ENCODE measurements around the gene PKHD1. TPM values are rescaled to one million over a fixed set of nuclear protein-coding genes. Genes with fewer than 3 reads are reported as not detected.
A peak's percentile ranks its signal among the peaks of the same experiment; 100 is the strongest.

The PKHD1 gene
- total and polyA plus RNA-seq, 2 of the 8 experiments (the other 6 are each of a cell fraction or from before 2014, with no cell fraction given) = 0.06 to 0.09 TPM

DNA sequence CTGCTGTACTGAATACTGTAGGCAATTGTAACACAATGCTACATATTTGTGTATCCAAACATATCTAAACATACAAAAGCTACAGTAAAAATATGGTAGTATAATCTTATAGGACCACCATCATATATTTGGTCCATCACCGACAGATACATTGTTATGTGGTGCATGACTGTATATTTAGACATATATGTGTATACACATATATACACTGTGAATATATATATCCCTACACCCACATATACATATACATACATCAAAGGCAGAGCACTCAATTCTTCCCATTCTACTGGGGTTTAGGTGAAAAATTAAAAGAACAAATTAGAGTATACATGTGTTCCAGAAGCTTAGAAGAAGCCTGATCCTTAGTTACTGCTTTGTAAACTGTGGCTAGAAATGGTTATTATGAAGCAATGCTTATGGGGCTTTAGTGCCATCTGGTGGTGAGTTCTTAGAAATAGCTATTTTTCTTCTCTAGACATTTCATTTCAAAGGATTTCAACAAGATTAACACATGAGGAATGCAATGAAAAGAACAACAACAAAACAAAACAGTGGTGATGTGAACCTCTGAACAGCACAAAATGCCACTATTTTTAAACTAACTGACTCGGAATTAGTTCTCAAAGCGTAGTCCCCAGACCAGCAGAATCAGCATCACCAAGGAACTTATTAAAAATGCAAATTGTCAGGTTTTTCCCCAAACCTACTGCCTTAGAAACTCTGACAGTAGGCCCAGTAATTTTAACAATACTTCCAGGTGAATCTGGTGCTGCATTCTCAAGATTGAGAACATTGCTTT lies 38.0 kb downstream of the PKHD1 start:
- no peaks in the 10 kb centered on the region; a peak in 1 of 7 replicates for H3K27me3 ChIP-seq (replicated peaks in 1 of 4; ENCODE audit: control insufficient read depth in 3 of 4, extremely low read depth in 1 of 4, insufficient read depth in 3 of 4, low read length in 3 of 4)
- no peak overlapping the region for H2BK15ac ChIP-seq (ENCODE audit: low read length)
- ChIA-PET POLR2A (ENCODE audit: partially characterized antibody) (interaction anchor here (1.0 kb wide), 1 partner anchor 234 kb away, joined by 4 read pairs; no protein-coding TSS in a partner anchor), CTCF (ENCODE audit: partially characterized antibody) (interaction anchor here (0.7 to 5.1 kb wide), 52 partner anchors 7 to 1231 kb away, joined by 3 to 30 read pairs (median 4); partner anchors contain the start of gene TFAP2B)
- no peak overlapping the region for H2AK5ac ChIP-seq (ENCODE audit: low read depth, low read length)
- FAIRE-seq (peak; percentile 77), DNase-seq (ENCODE audit: low read depth in 1 of 2, low spot score in 2 of 2) (no peak)
- H3K79me2 ChIP-seq (ENCODE audit: control insufficient read depth in 1 of 2, insufficient read depth in 2 of 2, low read length in 2 of 2) = no peaks in the 10 kb centered on the region
- H3K23me2 ChIP-seq (ENCODE audit: low read depth, low read length) = no peaks in the 10 kb centered on the region
- no peaks in the 10 kb centered on the region; a peak in 1 of 7 replicates for H3K4me1 ChIP-seq (replicated peaks in 1 of 4; ENCODE audit: control insufficient read depth in 3 of 4, insufficient read depth in 4 of 4, low read length in 3 of 4)
- WGBS, 2 experiments (ENCODE audit: extremely low coverage in 1 of 2, insufficient coverage in 1 of 2, insufficient read length in 1 of 2, insufficient replicate concordance in 2 of 2, low coverage in 1 of 2, low lambda C conversion rate in 2 of 2, missing lambda C conversion rate in 1 of 2) = 47% methylated on average over 3 of the region's 3 CpGs; no CpG with 5 or more reads in 1 of the 2 experiments
- no peak overlapping the region for H3K23ac ChIP-seq (ENCODE audit: insufficient read length)
- H3K79me1 ChIP-seq (ENCODE audit: low read depth, low read length) = no peaks in the 10 kb centered on the region
- H2BK120ac ChIP-seq (replicated peaks; ENCODE audit: low read depth, low read length) = no peak overlapping the region
- H3K4me2 ChIP-seq (ENCODE audit: insufficient read depth in 1 of 2, low read depth in 2 of 2, low read length in 2 of 2) = no peak overlapping the region
- no peak overlapping the region for H3K4me3 ChIP-seq (ENCODE audit: extremely low read depth in 1 of 4, insufficient read depth in 2 of 4, low read depth in 3 of 4, low read length in 4 of 4)
- no peak overlapping the region for H4K5ac ChIP-seq (ENCODE audit: insufficient read length, low read depth, low read length)
- no peak overlapping the region for H4K91ac ChIP-seq (replicated peaks; ENCODE audit: insufficient read length, low read length)
- no peak overlapping the region for H4K8ac ChIP-seq (ENCODE audit: extremely low read depth, insufficient read depth, low read length)
- no peak overlapping the region for H2BK12ac ChIP-seq (ENCODE audit: low read depth, low read length)
- H4K20me1 ChIP-seq (replicated peaks in 1 of 2; ENCODE audit: control insufficient read depth in 1 of 2, insufficient read depth in 2 of 2, low read length in 2 of 2) = no peaks in the 10 kb centered on the region
- no peak overlapping the region for H2BK5ac ChIP-seq (ENCODE audit: low read depth, low read length)
- H2BK20ac ChIP-seq (ENCODE audit: low read length) = no peak overlapping the region
- H3K36me3 ChIP-seq (ENCODE audit: control insufficient read depth in 2 of 4, insufficient read depth in 4 of 4, low read length in 3 of 4) = no peaks in the 10 kb centered on the region
- no peak overlapping the region for H3K27ac ChIP-seq (ENCODE audit: low read depth, low read length)
- no peak overlapping the region for H3K4ac ChIP-seq (replicated peaks; ENCODE audit: insufficient read length, low read depth, low read length)
- no peak overlapping the region for H3K14ac ChIP-seq (ENCODE audit: insufficient read length)
- no peak overlapping the region for H3K56ac ChIP-seq (replicated peaks; ENCODE audit: insufficient read length, low read depth, low read length)
- H2AFZ ChIP-seq (ENCODE audit: low read length) = no peak overlapping the region
- H3K9me3 ChIP-seq (ENCODE audit: insufficient read depth in 2 of 2, low read depth in 1 of 2, low read length in 1 of 2) = no peaks in the 10 kb centered on the region
- no peak overlapping the region for H3K9ac ChIP-seq (replicated peaks in 1 of 4; ENCODE audit: extremely low read depth in 1 of 4, low read depth in 3 of 4, low read length in 3 of 4)
- H3K18ac ChIP-seq (ENCODE audit: extremely low read depth, low read length) = no peak overlapping the region
- TF ChIP-seq SIN3A (conservative IDR thresholded peaks at IDR 0.05 in 1 of 2, IDR thresholded peaks at IDR 0.05 in 1 of 2; ENCODE audit: low read depth in 1 of 2, low read length in 2 of 2) = no peak
- TF ChIP-seq CBX8 (IDR thresholded peaks at IDR 0.05; ENCODE audit: borderline replicate concordance, low read depth, low read length) = no peak
- TF ChIP-seq PHF8 (conservative IDR thresholded peaks at IDR 0.05; ENCODE audit: low read depth, low read length) = no peak

All from H1 (cell line).